CD4-positive, alpha-beta T cell treated with Interferon alpha-2 for 1 hour (primary cell): ENCODE data around the gene GABPB2.
A peak's percentile ranks its signal among the peaks of the same experiment; 100 is the strongest.

Experiments
- DNase-seq, 2 donors: peaks; one replicate each; pipeline ENCODE4 v3.0.0-alpha.2; 2020 to 2022

The GABPB2 gene

DNA sequence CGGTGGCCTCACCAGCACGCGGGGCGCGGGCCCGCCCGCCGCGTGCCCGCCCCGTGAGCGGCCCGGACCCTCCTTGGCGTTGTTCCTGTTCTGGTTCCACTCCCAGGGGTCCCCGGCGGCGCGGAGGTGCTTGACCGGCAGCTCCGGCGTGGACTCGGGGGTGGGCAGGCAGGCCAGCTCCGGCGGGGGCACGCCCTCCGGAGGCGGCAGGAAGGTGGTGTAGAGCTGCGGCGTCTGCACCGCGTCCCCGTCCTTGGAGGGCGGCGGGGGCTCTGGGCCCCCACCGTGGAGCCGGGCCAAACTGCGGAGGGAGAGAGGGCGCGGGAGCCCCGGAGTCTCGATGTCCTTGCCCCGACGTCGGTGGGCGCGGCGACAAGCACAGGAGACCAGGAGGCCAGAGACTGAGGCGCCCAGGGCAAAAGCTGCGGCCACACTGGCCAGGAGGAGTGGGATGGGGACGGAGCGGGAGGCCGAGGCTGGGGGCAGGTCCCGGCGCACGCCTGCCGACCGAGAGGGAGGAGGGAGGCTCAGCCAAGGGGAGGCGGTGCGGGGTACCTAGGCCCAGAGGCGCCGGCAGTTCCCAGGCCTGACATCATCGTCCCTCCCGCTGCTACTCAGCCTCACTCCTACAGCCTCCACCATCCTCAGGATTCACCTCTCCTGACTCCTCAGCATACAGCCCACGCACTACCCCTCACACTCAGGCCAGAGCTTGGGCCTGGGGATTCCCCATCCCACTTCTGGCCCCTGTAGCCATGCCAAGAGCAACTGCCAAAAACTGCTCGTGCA lies 62.7 kb downstream of the GABPB2 start:
- DNase-seq, result no peak

DNA sequence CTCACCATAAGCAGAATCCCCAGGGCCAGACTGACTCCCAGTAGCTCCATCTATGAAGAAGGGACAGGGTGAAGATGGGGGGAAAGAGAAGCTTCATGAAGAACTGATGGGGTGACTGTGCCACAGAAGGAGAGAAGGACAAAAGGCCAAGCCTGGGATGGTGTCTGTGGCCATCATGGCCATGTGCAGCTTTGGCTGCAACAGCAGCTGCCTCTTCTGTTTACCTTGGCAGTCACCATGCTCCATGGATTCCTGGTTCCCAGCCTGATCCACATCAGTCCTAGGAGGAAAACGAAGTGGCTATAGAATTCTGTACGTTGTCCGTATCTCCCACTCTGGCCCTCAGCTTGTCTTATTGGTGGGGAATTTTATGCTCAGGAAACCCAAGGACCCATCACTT lies 63.8 kb downstream of the GABPB2 start:
- DNase-seq, result no peak

- no peak for DNase-seq
Measured at GRCh38 chr1:151134991-151135390, 64.4 kb downstream of the GABPB2 start.

GRCh38 chr1:151135433-151136385 lies 65.1 kb downstream of the GABPB2 start:
- no peak for DNase-seq

- no peak for DNase-seq
Measured at GRCh38 chr1:151137789-151138188, 67.2 kb downstream of the GABPB2 start.

DNA sequence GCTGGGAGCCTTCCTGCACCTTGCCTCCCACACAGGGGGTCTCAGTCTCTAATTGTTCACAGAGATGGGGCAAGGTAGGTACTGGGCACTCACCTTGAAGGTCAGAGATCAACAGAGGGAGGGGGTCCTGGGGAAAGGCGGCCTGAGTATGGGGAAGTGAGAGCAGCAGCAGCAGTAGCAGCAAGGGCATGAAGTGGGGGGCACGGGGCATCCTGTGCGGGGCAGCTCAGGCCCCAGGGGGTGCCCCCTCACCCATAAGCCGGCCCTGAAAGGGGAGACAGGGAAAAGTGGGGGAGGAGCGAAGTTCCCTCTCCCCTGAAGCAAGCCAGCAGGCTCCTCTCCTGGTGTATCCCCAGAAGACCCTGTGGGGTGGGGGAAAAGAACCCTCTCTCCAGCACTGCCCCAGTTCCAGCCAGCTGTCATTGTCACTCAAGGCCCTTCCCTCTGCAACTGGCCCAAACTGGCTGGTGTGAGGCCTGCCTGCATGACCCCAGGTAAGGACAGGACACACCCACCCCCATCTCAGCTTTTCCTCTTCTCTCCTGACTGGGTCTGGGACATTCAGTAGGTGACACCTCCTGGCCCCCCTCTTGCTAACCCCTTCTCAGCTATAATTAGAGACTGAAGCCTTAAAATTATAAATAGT lies 72.0 kb downstream of the GABPB2 start:
- no peak for DNase-seq

DNA sequence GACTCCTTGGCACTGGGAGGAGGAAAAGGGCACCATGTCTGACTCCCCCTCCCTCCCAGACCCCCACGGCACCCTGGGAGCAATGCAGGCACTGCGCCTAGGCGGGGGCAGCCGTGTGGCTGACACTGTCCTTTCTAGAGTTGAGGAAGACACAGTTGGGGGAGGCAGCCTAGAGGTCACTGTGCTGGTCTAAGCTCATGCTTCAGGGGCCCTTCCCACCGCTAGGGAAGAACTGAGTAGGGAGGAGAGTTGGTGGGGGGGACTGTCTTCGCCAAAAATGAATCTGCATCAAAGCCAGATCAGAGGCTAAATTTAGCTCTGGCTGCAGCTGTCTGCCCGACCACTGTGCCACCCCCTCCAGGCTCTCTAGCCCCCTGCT lies 72.5 kb downstream of the GABPB2 start:
- DNase-seq, result no peak

DNA sequence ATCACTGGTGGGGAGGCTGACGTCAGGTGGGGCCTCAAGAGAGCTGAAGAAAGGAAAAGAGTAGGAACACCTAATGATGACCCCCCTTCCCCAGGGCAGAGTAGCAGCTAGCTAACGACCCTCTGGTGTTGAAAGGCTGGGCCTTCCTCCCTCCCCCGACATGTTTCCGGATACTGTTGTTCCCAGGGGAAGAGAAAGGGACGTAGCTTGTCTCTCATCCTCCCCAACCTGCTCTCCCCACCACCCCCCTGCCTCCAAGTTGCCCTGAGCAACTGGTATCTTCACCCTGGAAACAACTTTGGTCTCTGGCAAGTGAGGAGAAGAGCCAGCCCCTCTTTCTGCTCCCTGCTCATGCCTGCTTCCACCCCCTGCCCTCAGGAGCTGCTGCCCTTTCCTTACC lies 73.4 kb downstream of the GABPB2 start:
- no peak for DNase-seq

- no peak for DNase-seq
Measured at GRCh38 chr1:151144474-151145303, 74.1 kb downstream of the GABPB2 start.

GRCh38 chr1:151145304-151146071 lies 74.9 kb downstream of the GABPB2 start:
- DNase-seq, result no peak

- DNase-seq, result no peak
Measured at GRCh38 chr1:151146072-151146411, 75.5 kb downstream of the GABPB2 start.

DNA sequence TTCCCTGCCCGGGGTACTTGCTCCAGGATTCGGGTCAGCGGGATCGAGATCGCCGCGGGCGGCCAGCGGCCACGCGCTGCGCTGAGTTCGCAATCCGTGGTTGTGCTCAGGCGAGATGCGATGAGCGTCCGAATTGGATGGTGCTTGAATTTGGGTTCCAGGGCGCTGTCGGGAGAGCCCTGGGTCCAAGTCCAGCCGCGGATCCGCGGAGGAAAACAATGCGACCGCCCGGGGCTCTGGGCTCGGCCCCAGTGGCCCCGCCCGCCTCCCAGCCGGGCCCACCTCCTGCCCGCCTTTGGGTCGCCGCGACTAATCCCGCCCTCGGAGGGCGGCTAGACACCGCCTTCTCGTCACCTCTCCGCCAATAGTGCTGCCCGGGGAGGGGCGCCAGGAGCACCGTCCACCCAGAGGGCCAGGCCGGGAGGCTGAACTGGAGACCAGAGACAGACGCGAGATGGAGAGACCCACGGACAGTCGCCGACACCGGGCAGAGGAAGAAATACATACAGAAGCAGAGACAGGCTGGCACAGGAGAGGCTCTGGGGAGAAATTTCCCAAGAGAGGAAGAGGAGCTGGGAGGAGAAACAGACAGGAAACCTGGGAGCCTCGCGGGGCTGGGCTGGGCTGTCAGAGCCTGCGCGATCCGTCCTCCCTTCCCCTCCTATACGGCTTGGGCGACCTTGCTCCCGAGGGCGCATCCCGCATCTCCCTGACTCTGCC lies 76.0 kb downstream of the GABPB2 start, which contains the start of gene SEMA6C:
Gene SEMA6C (minus strand): TSS at position 220 of the 720 bp plus-strand sequence. CDS start 4,010 bp downstream, outside the sequence.
- DNase-seq, result peak; percentile 84 to 89

- DNase-seq, result no peak
Measured at GRCh38 chr1:151147132-151147503, 76.6 kb downstream of the GABPB2 start.

DNA sequence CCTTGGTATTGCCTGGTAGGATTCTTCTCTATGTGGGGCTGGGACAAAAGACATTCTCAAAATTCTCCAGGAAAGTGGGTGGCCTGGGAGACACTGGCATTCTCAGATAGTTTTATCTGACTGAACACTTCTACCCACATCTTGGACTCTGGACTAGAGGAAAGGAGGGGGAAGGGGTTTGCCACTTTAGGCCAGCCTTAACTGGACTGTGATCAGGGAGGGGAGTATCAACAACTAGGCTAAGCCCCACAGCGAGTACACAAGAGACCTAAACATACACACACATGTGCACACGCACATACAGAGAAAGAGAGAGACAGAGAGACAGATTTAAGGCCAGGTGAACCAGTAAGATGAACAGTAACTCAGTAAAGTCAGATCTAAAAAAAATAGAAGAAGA lies 77.1 kb downstream of the GABPB2 start:
- DNase-seq, result no peak

DNA sequence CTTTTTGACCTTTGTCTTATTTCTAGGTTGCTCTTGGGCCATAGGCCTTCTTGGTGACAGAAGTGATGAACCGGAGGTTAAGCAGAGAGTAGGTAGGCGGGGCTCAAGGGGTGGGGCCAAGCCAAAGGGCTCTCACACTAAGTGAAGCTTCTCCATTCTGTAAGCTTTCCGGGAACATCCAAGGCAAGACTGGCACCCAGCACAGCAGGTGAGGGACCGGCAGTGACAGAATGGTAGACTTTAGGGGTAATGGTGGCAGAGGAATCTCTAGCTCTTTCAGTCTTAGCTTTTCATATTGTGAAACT lies 85.9 kb downstream of the GABPB2 start, which contains the start of gene TNFAIP8L2:
Gene TNFAIP8L2 (plus strand): TSS at position 135 of the 305 bp plus-strand sequence. CDS start 2,049 bp downstream, outside the sequence.
- DNase-seq, result peak; percentile 79 to 82

DNA sequence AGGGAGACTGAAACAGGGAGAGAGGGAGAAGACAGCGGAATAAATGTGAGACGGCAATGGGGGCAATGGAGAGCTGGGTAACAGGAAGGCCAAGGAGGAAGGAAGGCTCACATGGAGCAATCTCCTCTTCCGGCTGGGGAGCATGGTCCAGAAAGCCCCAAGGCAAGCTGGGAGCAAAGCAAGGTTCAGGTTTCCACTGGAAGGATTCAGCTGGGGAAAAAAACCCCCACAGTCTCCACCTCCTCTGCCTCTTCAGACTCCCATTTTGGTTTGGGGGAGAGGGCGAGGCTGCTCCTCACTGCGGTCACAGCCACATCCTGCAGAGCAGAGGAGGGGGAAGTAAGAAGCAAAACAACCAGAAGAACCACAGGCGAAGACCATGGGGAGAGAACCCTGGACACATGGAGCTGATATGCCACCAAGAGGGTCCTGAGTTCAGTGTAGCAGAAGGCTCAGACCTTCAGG lies 86.5 kb downstream of the GABPB2 start:
- peak; percentile 54 to 72 for DNase-seq

DNA sequence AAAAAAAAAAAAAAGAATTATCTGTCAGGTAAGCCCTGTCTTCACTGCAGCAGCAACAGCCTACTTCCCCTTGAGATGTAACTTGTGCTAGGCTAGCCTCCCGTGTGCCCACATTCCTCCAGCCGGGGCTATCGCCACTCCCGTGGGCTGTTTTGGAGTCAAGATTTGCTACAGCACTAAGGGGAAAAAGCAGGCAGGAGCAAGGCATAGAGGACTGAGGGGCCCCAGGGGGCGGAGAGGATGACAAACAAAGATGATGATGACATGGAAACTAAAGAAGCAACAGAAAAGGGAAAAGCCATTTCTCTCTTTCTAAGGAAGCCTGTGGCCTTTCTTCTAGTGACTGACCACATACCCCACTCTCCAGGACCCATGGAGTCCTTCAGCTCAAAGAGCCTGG lies 87.8 kb downstream of the GABPB2 start:
- DNase-seq, result no peak

DNA sequence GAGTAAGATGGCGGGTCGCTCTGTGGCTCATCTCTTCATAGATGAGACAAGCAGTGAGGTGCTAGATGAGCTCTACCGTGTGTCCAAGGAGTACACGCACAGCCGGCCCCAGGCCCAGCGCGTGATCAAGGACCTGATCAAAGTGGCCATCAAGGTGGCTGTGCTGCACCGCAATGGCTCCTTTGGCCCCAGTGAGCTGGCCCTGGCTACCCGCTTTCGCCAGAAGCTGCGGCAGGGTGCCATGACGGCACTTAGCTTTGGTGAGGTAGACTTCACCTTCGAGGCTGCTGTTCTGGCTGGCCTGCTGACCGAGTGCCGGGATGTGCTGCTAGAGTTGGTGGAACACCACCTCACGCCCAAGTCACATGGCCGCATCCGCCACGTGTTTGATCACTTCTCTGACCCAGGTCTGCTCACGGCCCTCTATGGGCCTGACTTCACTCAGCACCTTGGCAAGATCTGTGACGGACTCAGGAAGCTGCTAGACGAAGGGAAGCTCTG lies 88.2 kb downstream of the GABPB2 start:
- DNase-seq, result no peak

DNA sequence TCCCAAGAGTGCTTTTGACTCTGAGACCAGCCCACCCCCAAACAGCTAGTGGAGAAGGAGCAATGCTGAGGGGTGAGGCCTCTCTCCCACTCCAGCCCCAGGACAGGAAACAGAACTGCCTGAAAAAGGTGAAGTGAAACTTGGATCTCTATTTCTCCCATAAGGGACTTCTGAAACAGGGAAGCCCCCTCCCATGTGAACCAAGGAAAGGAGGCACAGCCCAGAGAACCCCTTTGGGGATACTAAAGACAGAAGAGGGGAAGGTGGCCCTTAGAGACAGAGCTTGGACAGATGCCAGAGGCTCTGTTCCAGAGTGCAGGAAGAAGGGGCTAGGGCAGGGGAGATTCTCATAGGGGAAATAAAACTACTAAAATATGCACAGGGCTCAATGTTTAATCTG lies 88.8 kb downstream of the GABPB2 start:
- no peak for DNase-seq

- no peak for DNase-seq
Measured at GRCh38 chr1:151164732-151165280, 94.2 kb downstream of the GABPB2 start.
